ENCODE measurements around the gene LRRC59.

Gene LRRC59

GRCh38 chr17:50397111-50397918 is at the start of gene LRRC59:
TSS of gene LRRC59 (minus strand) at chr17:50397523. CDS start at chr17:50397317, 206 bp downstream.
- TF ChIP-seq CTCF (IDR thresholded peaks at IDR 0.05), result peak; percentile 98

GRCh38 chr17:50445730-50446325 is 48.5 kb upstream of the LRRC59 start:
- TF ChIP-seq CTCF (IDR thresholded peaks at IDR 0.05), result no peak

GRCh38 chr17:50444841-50445715 is 47.8 kb upstream of the LRRC59 start:
- TF ChIP-seq CTCF (IDR thresholded peaks at IDR 0.05), result no peak

- no peak for TF ChIP-seq CTCF (IDR thresholded peaks at IDR 0.05)
Measured at GRCh38 chr17:50443505-50443974, 46.2 kb upstream of the LRRC59 start.

- TF ChIP-seq CTCF (IDR thresholded peaks at IDR 0.05), result no peak
Measured at GRCh38 chr17:50440838-50441829, 43.8 kb upstream of the LRRC59 start.

GRCh38 chr17:50440172-50440837 is 43.0 kb upstream of the LRRC59 start:
- no peak for TF ChIP-seq CTCF (IDR thresholded peaks at IDR 0.05)

Measured in LNCAP (cell line).